Measurements from ENCODE around the gene CABP4.
"Not testable (repeated sequence)": the region's sequence is repeated elsewhere in the genome, so short reads cannot be mapped to it uniquely, and the experiment has no call there.

Gene CABP4

GRCh38 chr11:67453816-67454732 lies 1.1 kb upstream of the CABP4 start:
- DNase-seq (ENCODE audit: low read depth), result no peak

- no peak for DNase-seq (ENCODE audit: low read depth)
These were observed 1.0 kb downstream of the CABP4 start for GRCh38 chr11:67456068-67456705.

GRCh38 chr11:67457453-67457852 lies 2.3 kb downstream of the CABP4 start:
- no peak for DNase-seq (ENCODE audit: low read depth)

- DNase-seq (ENCODE audit: low read depth), result no peak
These were observed 3.1 kb downstream of the CABP4 start for GRCh38 chr11:67458266-67458665.

- no peak for DNase-seq (ENCODE audit: low read depth)
These were observed 8.0 kb downstream of the CABP4 start for GRCh38 chr11:67463186-67463585.

GRCh38 chr11:67463680-67464410 lies 8.7 kb downstream of the CABP4 start:
- no peak for DNase-seq (ENCODE audit: low read depth)

GRCh38 chr11:67464411-67465188 lies 9.4 kb downstream of the CABP4 start:
- DNase-seq (ENCODE audit: low read depth), result peak; percentile 80

GRCh38 chr11:67465189-67465510 lies 10.0 kb downstream of the CABP4 start:
- DNase-seq (ENCODE audit: low read depth), result no peak

- DNase-seq (ENCODE audit: low read depth), result not testable (repeated sequence)
These were observed 10.4 kb downstream of the CABP4 start for GRCh38 chr11:67465530-67465929.

GRCh38 chr11:67466367-67466766 lies 11.2 kb downstream of the CABP4 start:
- DNase-seq (ENCODE audit: low read depth), result no peak

- DNase-seq (ENCODE audit: low read depth), result no peak
These were observed 12.0 kb downstream of the CABP4 start for GRCh38 chr11:67466962-67467771.

GRCh38 chr11:67468056-67468455 lies 12.9 kb downstream of the CABP4 start:
- no peak for DNase-seq (ENCODE audit: low read depth)

GRCh38 chr11:67468456-67468758 lies 13.3 kb downstream of the CABP4 start:
- DNase-seq (ENCODE audit: low read depth), result no peak

- peak; percentile 86 for DNase-seq (ENCODE audit: low read depth)
These were observed 13.8 kb downstream of the CABP4 start, which contains the start of gene TMEM134 for GRCh38 chr11:67468759-67469507. TSS of gene TMEM134 (minus strand) at chr11:67469251. CDS start at chr11:67469192, 59 bp downstream.

GRCh38 chr11:67469508-67469811 lies 14.3 kb downstream of the CABP4 start:
- no peak for DNase-seq (ENCODE audit: low read depth)

GRCh38 chr11:67470337-67471002 lies 15.3 kb downstream of the CABP4 start:
- DNase-seq (ENCODE audit: low read depth), result no peak

- DNase-seq (ENCODE audit: low read depth), result no peak
These were observed 17.7 kb downstream of the CABP4 start for GRCh38 chr11:67472882-67473281.

GRCh38 chr11:67476692-67477091 lies 21.5 kb downstream of the CABP4 start:
- not testable (repeated sequence) for DNase-seq (ENCODE audit: low read depth)

GRCh38 chr11:67477344-67478050 lies 22.3 kb downstream of the CABP4 start:
- not testable (repeated sequence) for DNase-seq (ENCODE audit: low read depth)

Measured in stimulated activated CD8-positive, alpha-beta memory T cell treated with anti-CD3 and anti-CD28 coated beads, Interleukin-12 subunit alpha, Interleukin-12 subunit beta, amount 100 ng/mL, for 4 hours (primary cell).